ENCODE results near the gene ADAD2.

Gene ADAD2

GRCh38 chr16:84197466-84198128 lies 6.6 kb downstream of the ADAD2 start (continued):
- TF ChIP-seq ZNF302 (tag by site-specific recombination; IDR thresholded peaks at IDR 0.05; ENCODE audit: low read depth) (no peak), ZNF76 (tag by site-specific recombination; IDR thresholded peaks at IDR 0.05; ENCODE audit: borderline replicate concordance, low read depth) (no peak), PRDM10 (tag by site-specific recombination; IDR thresholded peaks at IDR 0.05) (no peak), ZNF747 (tag by site-specific recombination; IDR thresholded peaks at IDR 0.05) (no peak), YY2 (tag by site-specific recombination; IDR thresholded peaks at IDR 0.05) (no peak), ZIC2 (tag by site-specific recombination; IDR thresholded peaks at IDR 0.05) (no peak), SETDB1 (IDR thresholded peaks at IDR 0.05; ENCODE audit: insufficient read length, low read length) (no peak), SP7 (tag by site-specific recombination; IDR thresholded peaks at IDR 0.05) (no peak), PBX3 (CRISPR knock-in tag; IDR thresholded peaks at IDR 0.05) (no peak), PRDM2 (tag by site-specific recombination; IDR thresholded peaks at IDR 0.05; ENCODE audit: borderline replicate concordance) (no peak), FEZF1 (tag by site-specific recombination; IDR thresholded peaks at IDR 0.05) (no peak), ZNF629 (tag by site-specific recombination; IDR thresholded peaks at IDR 0.05) (no peak), ZNF610 (tag by site-specific recombination; IDR thresholded peaks at IDR 0.05; ENCODE audit: borderline replicate concordance) (no peak)

GRCh38 chr16:84198401-84198800 lies 7.4 kb downstream of the ADAD2 start:
- Histone ChIP-seq H3K9me3 (ENCODE audit: control insufficient read depth, insufficient read depth, low read depth, low read length) (no peaks in the 10 kb centered on the region), H3K4me3 (ENCODE audit: low read depth, low read length) (no peak overlapping the region), H3K4me1 (ENCODE audit: control insufficient read depth, insufficient read depth, low read length) (no peaks in the 10 kb centered on the region), H3K27ac (ENCODE audit: extremely low read depth, low read depth, low read length) (no peak overlapping the region), H3K36me3 (ENCODE audit: control insufficient read depth in 2 of 2, insufficient read depth in 1 of 2, low read length in 2 of 2) (no peaks in the 10 kb centered on the region)
- TF ChIP-seq ZNF449 (tag by site-specific recombination; IDR thresholded peaks at IDR 0.05) = peak; percentile 85
- TF ChIP-seq ZNF423 (tag by site-specific recombination; IDR thresholded peaks at IDR 0.05) = no peak
- ChIA-PET POLR2A (no interaction called here), CTCF (interaction anchor here (1.2 kb wide), 1 partner anchor 11 kb away, joined by 5 read pairs; the partner anchor contains the start of gene TAF1C)

Measured in HEK293 (cell line).